HG02623 (cell line): ENCODE data around the gene PTPN13.

Experiments
- ATAC-seq: cut with Tn5 transposase; IDR thresholded peaks from one replicate; pipeline ENCODE4 v1.9.1; 2021; ENCODE audit warnings: moderate library complexity; ENCODE audit not compliant: unreplicated experiment

PTPN13 gene, protein sequence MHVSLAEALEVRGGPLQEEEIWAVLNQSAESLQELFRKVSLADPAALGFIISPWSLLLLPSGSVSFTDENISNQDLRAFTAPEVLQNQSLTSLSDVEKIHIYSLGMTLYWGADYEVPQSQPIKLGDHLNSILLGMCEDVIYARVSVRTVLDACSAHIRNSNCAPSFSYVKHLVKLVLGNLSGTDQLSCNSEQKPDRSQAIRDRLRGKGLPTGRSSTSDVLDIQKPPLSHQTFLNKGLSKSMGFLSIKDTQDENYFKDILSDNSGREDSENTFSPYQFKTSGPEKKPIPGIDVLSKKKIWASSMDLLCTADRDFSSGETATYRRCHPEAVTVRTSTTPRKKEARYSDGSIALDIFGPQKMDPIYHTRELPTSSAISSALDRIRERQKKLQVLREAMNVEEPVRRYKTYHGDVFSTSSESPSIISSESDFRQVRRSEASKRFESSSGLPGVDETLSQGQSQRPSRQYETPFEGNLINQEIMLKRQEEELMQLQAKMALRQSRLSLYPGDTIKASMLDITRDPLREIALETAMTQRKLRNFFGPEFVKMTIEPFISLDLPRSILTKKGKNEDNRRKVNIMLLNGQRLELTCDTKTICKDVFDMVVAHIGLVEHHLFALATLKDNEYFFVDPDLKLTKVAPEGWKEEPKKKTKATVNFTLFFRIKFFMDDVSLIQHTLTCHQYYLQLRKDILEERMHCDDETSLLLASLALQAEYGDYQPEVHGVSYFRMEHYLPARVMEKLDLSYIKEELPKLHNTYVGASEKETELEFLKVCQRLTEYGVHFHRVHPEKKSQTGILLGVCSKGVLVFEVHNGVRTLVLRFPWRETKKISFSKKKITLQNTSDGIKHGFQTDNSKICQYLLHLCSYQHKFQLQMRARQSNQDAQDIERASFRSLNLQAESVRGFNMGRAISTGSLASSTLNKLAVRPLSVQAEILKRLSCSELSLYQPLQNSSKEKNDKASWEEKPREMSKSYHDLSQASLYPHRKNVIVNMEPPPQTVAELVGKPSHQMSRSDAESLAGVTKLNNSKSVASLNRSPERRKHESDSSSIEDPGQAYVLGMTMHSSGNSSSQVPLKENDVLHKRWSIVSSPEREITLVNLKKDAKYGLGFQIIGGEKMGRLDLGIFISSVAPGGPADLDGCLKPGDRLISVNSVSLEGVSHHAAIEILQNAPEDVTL (N-terminal part only)

DNA sequence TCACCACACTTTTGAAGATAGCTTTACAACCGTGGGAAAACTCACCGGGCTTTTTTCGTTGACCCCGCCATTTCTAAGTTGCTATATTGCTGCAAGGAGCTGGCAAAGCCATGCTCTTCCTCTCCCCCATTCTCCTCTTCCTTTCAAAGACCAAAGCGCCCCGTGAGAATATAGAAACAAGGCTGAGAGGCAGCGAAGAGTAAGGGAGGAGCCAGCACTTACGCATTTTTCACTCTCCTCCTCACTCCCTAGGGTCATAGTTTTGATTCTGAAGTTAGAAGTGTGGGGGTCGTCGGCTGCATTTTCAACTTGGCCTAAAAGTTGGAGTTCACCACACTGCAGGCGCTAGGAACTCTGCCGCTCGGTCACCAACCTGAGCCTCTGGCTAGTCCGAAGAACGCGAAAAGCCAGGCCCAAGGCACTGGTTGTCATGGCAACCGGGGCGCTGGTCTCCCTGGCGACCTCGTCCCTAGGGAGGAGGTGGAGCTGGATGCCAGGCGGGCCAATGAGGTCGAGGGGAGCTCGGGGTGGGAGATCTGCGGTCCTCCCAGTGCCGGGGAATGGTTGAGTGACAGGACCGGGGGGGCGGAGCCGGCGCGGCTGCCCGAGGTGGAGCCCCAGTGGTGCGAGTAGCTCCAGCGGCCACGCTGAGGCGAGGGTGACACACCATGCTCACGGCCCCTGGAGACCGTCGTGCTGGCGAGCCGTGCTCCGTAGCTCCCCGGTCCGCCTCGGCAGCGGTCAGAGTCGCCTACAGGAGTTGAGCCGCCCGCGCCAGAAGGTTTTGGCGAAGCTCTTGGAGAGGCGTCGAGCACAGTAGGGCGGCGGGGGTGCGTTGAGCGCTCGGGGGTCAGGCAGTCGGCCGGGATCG lies at the start of gene PTPN13:
Gene PTPN13, plus strand, starts transcription at position 628 of the 871 bp plus-strand sequence. CDS start 40,942 bp downstream, outside the sequence.
- ATAC-seq, result peak; percentile 93

DNA sequence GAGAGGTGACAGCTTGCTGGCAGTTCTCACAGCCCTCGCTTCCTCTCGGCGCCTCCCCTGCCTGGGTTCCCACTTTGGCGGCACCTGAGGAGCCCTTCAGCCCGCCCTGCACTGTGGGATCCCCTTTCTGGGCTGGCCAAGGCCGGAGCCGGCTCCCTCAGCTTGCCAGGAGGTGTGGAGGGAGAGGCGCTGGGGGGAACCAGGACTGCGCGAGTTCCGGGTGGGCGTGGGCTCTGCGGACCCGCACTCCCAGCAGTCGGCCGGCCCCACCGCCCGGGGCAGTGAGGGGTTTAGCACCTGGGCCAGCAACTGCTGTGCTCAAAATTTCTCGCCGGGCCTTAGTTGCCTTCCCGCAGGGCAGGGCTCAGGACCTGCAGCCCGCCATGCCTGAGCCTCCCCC lies 47.0 kb upstream of the PTPN13 start:
- ATAC-seq, result no peak

DNA sequence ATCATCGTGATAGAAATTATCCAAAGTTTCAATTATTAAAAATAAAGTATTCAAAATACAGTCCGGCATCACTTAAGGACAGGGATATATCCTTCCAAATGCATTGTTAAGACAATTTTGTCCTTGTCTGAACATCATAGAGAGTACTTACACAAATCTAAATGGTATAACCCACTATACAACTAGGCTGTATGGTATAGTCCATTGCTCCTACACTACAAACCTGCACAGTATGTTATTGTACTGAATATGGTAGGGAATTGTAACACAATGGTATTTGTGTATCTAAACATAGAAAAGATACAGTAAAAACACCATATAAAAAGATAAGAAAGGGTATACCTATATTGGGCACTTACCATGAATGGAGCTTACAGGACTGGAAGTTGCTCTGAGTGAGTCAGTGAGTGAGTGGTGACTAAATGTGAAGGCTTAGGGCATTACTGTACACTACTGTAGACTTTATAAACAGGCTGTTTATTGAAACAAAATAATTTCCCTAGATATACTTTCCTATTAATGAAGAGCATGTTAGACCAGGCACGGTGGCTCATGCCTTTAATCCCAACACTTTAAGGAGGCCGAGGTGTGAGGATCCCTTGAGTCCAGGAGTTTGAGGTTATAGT lies 44.8 kb upstream of the PTPN13 start:
- ATAC-seq, result no peak

DNA sequence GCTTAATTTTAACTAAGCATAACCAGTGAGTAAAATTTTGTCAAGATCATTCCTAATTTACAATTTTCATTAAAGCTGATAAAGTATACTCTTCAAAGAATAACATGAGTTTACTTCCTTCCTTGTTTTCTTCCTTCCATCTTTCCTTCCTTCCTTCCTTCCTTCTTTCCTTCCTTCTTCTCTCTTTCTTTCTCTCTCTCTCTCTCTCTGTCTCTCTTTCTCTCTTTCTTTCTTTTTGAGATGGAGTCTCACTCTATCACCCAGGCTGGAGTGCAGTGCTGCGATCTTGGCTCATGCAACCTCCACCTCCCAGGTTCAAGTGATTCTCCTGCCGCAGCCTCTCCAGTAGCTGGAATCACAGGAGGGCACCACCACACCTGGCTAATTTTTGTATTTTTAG lies 42.7 kb upstream of the PTPN13 start:
- ATAC-seq, result no peak

DNA sequence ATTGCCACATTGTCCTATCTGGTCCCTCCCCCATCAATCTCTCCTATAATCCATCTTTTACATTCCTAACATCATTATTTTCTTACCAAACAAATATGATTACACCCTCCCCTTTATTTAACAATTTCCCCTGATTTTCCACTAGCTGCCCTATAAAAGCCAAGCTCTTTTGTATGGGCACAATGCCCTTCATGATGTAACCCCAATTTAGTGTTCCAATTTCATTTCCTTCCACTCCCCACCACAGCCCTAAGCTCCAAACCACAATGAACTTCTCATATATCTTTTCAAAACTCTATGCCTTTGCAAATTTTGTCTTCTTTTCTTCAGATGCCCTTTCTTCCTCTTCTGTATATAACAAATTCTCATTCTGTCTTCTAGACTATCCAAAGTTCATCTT lies 39.5 kb upstream of the PTPN13 start:
- no peak for ATAC-seq

DNA sequence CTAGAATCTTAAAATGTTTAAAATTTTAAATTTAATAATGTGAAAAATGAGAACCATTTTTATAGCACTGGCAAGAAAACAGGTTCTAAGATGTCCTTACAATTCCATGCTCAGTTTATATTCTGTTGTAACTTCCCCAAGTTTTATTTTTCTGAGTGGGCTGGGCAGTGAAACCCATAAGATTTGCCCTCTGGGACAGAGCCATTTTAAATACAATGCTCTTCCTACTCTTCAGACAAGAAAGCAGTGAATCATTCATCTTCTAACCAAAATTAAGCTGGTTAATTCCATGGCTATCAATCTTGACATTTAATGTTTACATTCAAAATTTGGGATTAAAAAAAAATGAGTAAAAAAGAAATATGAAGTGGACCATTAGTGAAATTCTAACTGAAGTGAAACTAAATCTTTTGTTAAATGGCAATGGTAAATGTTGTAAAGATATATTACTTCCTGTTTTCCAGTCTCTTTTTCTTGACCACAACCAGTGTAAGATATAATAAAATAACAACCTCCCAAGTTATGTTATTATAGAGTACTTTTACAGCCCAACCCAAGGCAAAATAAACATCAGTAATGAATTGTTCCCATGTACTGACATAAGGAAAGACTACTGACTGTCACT lies 37.2 kb upstream of the PTPN13 start:
- no peak for ATAC-seq

DNA sequence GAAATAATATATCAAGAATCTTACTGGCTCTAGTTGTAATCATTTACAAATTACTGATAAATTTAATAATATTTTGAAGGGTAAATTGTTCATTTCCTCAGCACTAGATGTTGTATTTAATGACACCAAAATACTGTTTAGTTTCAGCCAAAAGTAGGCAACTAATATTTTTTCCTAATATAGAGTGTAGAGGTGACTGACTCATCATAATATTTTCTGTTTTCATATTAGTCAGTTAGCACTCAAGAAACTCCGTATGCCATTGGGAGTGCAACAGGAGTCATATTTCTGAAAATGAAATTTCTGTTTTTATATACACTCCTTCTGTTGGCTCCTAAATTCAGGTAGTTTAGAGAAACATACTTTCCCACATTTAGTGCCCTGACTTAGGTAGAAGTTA lies 36.6 kb upstream of the PTPN13 start:
- peak; percentile 92 for ATAC-seq

DNA sequence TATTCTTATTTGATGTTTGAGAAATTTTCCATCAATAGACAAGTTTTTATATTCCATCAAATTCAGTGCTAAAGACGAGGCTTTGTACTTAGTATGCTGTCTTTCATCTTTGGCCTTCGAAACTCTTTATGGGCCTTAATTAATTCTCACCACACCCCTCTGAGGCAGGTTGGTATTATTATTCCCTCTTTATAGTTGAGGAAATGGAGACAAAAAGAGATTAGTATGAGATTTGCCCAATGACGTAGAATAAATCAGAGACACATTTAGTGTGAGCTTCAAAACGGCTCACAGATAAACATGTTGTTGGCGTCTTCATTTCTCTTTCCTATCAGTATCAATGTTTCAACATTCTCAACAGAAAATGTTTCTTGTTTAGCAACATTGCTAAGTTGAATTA lies 35.9 kb upstream of the PTPN13 start:
- ATAC-seq, result no peak

DNA sequence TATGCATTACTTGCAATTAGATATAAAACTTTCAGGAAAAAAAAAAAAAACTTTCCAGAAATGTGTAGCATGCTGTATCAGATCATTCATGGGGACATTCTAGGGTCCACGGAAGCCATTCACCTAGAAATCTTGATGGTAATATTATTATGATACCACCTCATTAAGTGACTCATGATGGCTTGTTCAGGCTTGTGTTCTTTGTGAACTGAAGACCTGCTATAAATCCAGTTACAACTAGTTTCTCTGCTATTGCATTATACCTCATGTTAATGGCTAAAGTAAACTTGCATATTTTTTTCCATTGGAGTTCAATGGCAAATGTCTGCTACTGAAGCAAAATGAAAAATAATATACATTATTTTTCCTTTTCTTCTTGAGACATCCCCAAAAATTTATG lies 35.3 kb upstream of the PTPN13 start:
- ATAC-seq, result no peak

DNA sequence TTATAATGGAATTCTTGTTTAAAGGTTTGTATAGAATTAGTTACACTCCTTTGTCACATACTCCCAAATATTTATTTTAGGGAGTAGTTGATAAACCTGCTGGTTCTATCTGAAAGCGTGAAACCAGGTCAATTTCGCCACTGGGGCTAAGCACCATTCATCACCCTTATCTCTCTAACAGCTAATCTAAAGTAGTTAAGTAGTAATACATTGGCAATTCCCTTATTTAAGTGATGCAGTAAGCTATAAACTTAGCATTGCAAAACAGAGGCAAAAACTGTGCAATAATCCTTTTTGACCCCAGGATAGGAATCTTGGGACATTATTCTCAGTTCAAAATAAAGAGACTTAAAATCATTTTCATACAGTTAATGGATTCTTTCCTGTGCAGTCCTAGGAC lies 33.7 kb upstream of the PTPN13 start:
- ATAC-seq, result no peak

DNA sequence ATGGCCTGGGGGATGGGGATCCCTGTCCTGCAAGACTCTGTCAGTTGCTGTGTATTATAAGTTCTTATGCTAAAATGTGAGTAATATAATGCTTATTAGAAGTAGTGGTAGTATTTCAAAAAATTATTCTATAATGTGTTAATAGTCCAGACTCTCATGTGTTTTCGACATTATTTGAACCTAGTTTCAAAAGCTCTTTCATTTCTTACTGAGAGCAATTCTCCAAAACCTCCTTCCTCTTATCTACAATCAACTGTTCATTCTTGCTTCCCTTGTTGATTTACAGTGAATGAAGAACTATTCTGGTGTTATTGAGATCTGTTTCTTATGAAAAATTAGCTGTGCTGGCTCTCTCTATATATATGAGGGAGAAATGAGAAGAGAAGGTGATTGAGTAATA lies 32.9 kb upstream of the PTPN13 start:
- no peak for ATAC-seq

DNA sequence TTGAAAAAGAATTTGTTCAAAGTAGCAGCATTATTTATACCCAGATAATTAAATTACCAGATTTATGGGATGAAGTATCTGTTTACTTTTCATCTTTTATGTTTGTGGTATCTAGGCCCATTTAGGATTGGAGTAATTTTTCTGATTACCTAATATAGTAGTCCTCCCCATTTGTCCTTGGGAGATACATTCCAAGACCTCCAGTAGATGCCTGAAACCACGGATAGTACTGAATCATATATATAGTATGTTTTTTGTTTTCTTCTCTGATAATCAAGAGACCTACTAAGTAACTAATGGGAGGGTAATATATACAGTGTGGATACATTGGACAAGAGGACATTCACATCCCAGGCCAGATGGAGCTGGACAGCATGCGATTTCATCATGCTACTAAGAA lies 30.7 kb upstream of the PTPN13 start:
- ATAC-seq, result no peak

DNA sequence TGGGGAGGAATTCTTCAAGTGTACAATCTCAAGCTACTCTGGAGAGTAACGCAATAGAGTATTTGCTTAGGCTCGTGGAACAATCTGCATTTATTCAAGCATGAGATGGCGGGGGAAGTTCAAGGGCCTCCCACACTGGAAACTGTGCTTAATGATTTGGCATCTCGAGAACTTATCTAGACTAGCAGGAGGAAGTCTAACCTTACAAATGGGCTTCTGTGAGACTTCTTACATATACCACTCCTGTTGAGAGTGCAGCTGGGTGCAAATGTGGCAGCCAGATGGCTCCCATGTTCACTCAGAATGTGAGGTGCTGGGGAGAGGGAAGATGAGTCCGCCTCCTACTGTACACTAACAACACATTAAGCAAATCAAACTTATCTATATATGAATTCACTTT lies 29.3 kb upstream of the PTPN13 start:
- no peak for ATAC-seq

DNA sequence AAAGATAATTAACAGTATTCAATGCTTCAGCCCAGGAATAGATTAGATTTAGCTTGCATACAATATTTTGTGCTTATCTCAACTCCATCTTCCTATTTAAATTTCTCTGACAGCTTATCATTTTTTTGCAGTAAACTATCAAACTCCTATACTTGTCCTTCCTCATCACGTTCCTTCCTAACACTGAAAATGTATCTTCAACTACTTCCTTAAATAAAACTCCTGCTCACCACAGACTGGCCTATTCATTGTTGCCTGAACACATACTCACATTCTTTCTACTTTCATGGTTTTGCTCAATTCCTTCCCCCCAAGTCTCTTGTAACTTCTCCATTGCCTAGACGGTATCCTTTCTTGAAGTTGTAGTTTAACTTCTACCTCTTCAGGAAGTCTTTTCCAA lies 28.5 kb upstream of the PTPN13 start:
- ATAC-seq, result no peak

DNA sequence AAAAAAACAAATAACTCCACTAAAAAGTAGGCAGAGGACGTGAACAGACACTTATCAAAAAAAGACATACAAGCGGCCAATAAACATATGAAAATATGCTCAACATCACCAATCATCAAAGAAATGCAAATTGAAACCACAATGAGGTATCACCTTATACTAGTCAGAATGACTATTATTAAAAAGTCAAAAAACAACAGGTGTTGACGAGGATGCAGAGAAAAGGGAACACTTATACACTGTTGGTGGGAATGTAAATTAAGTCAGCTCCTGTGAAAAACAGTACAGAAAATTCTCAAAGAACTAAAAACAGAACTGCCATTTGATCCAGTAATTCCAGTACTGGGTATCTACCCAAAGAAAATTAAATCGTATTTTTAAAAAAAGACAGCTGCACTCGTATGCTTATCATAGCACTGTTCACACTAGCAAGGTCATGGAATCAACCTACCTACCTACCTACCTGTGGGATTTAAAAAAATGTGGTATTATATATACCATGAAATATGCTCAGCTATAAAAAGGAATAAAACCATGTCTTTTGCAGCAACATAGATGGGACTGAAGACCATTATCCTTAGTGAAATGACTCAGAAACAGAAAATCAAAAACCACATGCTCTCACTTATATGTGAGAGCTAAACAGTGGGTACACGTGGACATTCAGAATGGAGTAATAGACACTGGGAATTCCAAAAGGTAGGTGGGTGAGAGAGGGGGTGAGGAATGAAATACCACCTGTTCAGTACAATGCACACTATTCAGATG lies 24.8 kb upstream of the PTPN13 start:
- ATAC-seq, result peak; percentile 54

DNA sequence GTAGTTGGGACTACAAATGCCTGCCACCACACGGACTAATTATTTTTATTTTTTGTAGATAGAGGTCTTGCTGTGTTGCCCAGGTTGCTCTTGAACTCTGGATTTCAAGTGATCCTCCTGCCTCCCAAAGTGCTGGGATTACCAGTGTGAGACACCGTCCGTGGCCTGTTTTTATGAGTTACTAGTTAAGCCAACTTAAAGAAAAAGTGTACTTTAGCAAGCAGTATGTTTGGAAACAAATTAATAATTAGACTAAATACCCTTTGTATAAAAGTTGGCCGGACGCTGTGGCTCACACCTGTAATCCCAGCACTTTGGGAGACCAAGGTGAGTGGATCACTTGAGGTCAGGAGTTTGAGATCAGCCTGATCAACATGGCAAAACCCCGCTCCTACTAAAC lies 14.2 kb upstream of the PTPN13 start:
- ATAC-seq, result no peak

DNA sequence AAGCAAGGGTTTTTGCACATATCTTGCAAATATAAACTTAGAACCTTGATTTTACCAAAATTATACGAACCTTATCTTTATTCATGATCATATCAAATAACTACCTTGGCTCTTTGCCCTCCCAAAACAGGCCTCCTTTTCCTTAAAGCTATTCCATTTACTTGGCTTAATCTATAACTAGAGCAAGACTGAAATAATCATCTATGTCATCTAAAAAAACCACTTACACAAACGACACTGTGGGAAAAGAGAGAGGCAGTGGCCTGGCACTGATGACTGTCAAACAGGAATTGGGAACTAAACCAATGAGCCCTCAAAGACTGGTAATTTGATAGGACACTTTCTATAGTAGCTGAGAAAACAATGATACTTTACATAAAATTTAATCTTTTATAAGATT lies 11.7 kb upstream of the PTPN13 start:
- no peak for ATAC-seq

DNA sequence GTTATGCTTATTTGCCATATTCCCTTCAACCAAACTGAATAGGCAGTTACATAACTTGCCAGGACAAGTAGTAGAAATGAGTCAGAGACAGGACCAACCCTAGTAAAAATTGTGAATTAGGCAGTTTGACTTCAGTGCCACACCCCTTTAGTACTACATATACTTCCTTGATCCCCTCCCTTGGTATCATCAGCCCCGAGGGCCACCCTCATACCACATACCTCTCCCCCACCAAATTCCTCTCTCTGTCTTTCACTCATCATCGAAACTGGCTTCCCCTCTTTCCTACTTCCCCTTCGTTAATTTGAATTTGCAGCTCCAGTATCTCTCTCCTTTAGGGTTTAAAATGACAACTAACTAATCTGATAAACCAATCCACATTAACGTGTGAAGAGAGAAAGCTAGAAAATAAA lies 7.9 kb upstream of the PTPN13 start:
- no peak for ATAC-seq
